ENCODE data around the gene C1QTNF2. TPM values are rescaled to one million over a fixed set of nuclear protein-coding genes. Genes with fewer than 3 reads are reported as not detected.

Gene C1QTNF2
- total and polyA plus RNA-seq, 2 of the 13 experiments (the other 11 are each of a cell fraction or from before 2014, with no cell fraction given): not detected

DNA sequence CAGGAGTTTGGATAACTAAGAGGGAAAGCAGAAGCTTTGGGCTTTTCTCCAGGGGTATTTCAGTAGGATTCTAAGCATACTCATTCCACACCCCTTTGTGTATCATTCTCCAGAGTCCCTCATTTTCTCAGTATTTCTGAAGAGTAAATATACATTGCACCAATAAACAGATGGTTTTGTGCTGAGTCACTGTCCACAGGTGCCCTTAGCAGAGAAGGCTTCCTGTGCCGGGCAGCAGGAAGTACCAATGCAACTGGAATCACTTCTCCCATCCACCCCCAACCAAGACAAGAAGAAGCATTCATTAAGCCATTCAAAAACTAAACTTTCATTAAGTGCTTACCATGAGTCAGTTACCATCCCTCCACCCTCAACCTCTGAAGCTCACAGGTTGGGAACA lies 54.5 kb downstream of the C1QTNF2 start (continued):
- TF ChIP-seq FOXK2 (IDR thresholded peaks at IDR 0.05) (no peak), POGZ (CRISPR knock-in tag; IDR thresholded peaks at IDR 0.05) (no peak), SATB2 (CRISPR knock-in tag; IDR thresholded peaks at IDR 0.05) (no peak), KAT8 (CRISPR knock-in tag; IDR thresholded peaks at IDR 0.05) (peak; percentile 57), CBX1 (IDR thresholded peaks at IDR 0.05; ENCODE audit: low read depth) (no peak), ZNF225 (CRISPR knock-in tag; IDR thresholded peaks at IDR 0.05) (no peak), EP300 (IDR thresholded peaks at IDR 0.05; ENCODE audit: low read depth in 2 of 2, low read length in 2 of 2) (peak; percentile 48 to 73; a peak in 3 of 4 replicates), EP300 (CRISPR knock-in tag; IDR thresholded peaks at IDR 0.05; ENCODE audit: borderline replicate concordance) (peak; percentile 54; the same call in 1 of the 2 replicates), THYN1 (CRISPR knock-in tag; IDR thresholded peaks at IDR 0.05; ENCODE audit: borderline replicate concordance, low read depth) (no peak), ZNF232 (CRISPR knock-in tag; IDR thresholded peaks at IDR 0.05; ENCODE audit: borderline replicate concordance) (no peak)
- TF ChIP-seq, protein P1, sequence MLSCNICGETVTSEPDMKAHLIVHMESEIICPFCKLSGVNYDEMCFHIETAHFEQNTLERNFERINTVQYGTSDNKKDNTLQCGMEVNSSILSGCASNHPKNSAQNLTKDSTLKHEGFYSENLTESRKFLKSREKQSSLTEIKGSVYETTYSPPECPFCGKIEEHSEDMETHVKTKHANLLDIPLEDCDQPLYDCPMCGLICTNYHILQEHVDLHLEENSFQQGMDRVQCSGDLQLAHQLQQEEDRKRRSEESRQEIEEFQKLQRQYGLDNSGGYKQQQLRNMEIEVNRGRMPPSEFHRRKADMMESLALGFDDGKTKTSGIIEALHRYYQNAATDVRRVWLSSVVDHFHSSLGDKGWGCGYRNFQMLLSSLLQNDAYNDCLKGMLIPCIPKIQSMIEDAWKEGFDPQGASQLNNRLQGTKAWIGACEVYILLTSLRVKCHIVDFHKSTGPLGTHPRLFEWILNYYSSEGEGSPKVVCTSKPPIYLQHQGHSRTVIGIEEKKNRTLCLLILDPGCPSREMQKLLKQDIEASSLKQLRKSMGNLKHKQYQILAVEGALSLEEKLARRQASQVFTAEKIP (CRISPR knock-in tag; IDR thresholded peaks at IDR 0.05; ENCODE audit: borderline replicate concordance): no peak
- TF ChIP-seq, protein P2, sequence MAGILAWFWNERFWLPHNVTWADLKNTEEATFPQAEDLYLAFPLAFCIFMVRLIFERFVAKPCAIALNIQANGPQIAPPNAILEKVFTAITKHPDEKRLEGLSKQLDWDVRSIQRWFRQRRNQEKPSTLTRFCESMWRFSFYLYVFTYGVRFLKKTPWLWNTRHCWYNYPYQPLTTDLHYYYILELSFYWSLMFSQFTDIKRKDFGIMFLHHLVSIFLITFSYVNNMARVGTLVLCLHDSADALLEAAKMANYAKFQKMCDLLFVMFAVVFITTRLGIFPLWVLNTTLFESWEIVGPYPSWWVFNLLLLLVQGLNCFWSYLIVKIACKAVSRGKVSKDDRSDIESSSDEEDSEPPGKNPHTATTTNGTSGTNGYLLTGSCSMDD (CRISPR knock-in tag; IDR thresholded peaks at IDR 0.05): no peak
- TF ChIP-seq, protein P3, sequence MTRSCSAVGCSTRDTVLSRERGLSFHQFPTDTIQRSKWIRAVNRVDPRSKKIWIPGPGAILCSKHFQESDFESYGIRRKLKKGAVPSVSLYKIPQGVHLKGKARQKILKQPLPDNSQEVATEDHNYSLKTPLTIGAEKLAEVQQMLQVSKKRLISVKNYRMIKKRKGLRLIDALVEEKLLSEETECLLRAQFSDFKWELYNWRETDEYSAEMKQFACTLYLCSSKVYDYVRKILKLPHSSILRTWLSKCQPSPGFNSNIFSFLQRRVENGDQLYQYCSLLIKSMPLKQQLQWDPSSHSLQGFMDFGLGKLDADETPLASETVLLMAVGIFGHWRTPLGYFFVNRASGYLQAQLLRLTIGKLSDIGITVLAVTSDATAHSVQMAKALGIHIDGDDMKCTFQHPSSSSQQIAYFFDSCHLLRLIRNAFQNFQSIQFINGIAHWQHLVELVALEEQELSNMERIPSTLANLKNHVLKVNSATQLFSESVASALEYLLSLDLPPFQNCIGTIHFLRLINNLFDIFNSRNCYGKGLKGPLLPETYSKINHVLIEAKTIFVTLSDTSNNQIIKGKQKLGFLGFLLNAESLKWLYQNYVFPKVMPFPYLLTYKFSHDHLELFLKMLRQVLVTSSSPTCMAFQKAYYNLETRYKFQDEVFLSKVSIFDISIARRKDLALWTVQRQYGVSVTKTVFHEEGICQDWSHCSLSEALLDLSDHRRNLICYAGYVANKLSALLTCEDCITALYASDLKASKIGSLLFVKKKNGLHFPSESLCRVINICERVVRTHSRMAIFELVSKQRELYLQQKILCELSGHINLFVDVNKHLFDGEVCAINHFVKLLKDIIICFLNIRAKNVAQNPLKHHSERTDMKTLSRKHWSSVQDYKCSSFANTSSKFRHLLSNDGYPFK (CRISPR knock-in tag; IDR thresholded peaks at IDR 0.05; ENCODE audit: borderline replicate concordance): no peak
